Osteocyte (in vitro differentiated cells): ENCODE measurements around the gene CYP3A4. TPM values are rescaled to one million over a fixed set of nuclear protein-coding genes. Genes with fewer than 3 reads are reported as not detected.
"Not testable (repeated sequence)": the region's sequence is repeated elsewhere in the genome, so short reads cannot be mapped to it uniquely, and the experiment has no call there.

ENCODE experiments used
- DNase-seq: peaks from one replicate; pipeline ENCODE4 v3.0.0; 2021; ENCODE audit warnings: mixed read lengths; ENCODE audit not compliant: unreplicated experiment; ENCODE audit errors: extremely low spot score
- H3K27ac Mint-ChIP-seq: one replicate; pipeline ENCODE4 v1.8.0; 2021; ENCODE audit warnings: mild to moderate bottlenecking, mixed read lengths; ENCODE audit not compliant: unreplicated experiment
- H3K27me3 Mint-ChIP-seq: one replicate; pipeline ENCODE4 v1.8.0; 2021; ENCODE audit warnings: mixed read lengths; ENCODE audit not compliant: unreplicated experiment
- H3K36me3 Mint-ChIP-seq: one replicate; pipeline ENCODE4 v1.8.0; 2021; ENCODE audit warnings: mixed read lengths; ENCODE audit not compliant: unreplicated experiment
- H3K4me1 Mint-ChIP-seq: one replicate; pipeline ENCODE4 v1.8.0; 2021; ENCODE audit warnings: mixed read lengths; ENCODE audit not compliant: unreplicated experiment
- H3K4me3 Mint-ChIP-seq: one replicate; pipeline ENCODE4 v1.8.0; 2021; ENCODE audit warnings: mild to moderate bottlenecking, moderate library complexity, mixed read lengths; ENCODE audit not compliant: unreplicated experiment
- H3K9me3 Mint-ChIP-seq: one replicate; pipeline ENCODE4 v1.8.0; 2021; ENCODE audit warnings: mixed read lengths; ENCODE audit not compliant: unreplicated experiment
- CTCF ChIP-seq: fragments of 200-600 bp; sonication (generic); IDR thresholded peaks from 2 replicates; pipeline ENCODE4 v1.5.0; 2021; ENCODE audit warnings: antibody characterized with exemption, mild to moderate bottlenecking, moderate library complexity
- total RNA-seq: library from RNA; stranded (reverse); gene quantifications from 2 replicates; pipeline ENCODE4 v1.2.1, GENCODE V29; 2021

The CYP3A4 gene
- total RNA-seq, 1 donor from 2014 or later = not detected

DNA sequence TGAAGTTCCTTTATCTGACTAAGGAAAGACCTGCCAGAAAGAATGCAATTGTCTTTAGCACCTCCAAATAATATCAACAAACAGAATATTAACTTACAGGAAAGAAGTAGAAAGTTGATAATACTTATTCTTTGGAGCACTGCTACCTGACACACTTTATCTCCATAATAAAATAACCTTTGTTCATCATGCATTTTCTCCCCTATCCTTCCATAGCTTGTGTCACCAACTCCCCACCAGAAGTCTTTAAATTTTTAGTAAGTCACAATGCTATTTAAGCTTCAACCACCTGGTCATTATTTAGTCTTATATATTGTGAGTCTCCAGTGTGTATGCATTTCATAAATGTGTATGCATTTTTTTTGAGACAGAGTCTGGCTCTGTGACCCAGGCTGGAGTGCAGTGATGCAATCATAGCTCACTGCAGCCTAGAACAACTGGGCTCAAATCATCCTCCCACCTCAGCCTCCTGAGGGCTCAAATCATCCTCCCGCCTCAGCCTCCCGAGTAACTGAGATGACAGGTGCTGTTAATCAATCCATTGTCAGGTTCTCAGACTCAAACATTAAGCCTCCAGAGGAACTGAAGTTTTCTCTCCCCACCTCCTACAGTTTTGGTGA, 36.5 kb upstream of the CYP3A4 start:
- peaks cover 13% of the 10 kb centered on the region for H3K27me3 Mint-ChIP-seq
- TF ChIP-seq CTCF = no peak
- H3K27ac Mint-ChIP-seq = no peak overlapping the region
- no peaks in the 10 kb centered on the region for H3K9me3 Mint-ChIP-seq
- no peaks in the 10 kb centered on the region for H3K4me1 Mint-ChIP-seq
- DNase-seq = peak; percentile 17
- H3K4me3 Mint-ChIP-seq = no peak overlapping the region
- no peaks in the 10 kb centered on the region for H3K36me3 Mint-ChIP-seq

- Mint-ChIP-seq H3K4me3 (no peak overlapping the region), H3K9me3 (peaks cover 19% of the 10 kb centered on the region), H3K27ac (no peak overlapping the region), H3K36me3 (no peaks in the 10 kb centered on the region), H3K4me1 (no peaks in the 10 kb centered on the region), H3K27me3 (peaks cover 1% of the 10 kb centered on the region)
- DNase-seq = no peak
- no peak for TF ChIP-seq CTCF
These were observed 24.8 kb upstream of the CYP3A4 start for GRCh38 chr7:99808766-99809165.

DNA sequence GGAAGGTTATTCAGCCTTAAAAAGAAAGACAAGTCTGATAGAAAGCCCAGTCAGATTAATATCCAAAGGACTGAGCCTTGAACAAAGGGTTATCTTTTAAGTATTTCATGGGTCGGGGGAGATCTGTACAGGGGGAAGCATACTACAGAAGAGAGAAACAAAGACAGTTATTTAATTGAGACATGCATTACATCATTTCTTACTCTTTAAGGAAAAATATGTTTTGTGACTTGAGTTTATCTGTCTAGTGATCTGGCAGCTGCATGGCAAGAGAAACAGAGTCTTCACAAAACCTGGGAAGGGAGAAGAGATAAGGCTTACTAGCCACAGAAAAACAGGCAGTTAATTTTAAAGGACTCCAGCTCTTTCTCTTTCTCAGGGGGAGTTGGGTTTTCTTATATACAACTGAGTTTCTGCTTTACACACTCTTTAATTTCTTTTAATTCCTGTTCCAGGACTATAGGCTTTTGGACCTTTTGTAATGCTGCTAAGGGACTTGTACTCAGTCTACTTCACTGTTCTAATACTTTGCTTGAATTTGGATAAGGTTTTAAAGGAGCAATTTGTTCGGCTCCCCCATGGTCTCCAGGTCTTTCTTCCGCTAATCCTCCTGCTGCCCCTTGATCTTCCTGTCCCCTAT, 23.0 kb upstream of the CYP3A4 start:
- Mint-ChIP-seq H3K9me3 (peaks cover 19% of the 10 kb centered on the region), H3K27me3 (peaks cover 3% of the 10 kb centered on the region)

GRCh38 chr7:99805641-99806040, 21.7 kb upstream of the CYP3A4 start:
- no peaks in the 10 kb centered on the region for H3K36me3 Mint-ChIP-seq
- TF ChIP-seq CTCF = no peak
- H3K4me3 Mint-ChIP-seq = no peak overlapping the region
- H3K4me1 Mint-ChIP-seq = no peaks in the 10 kb centered on the region
- H3K9me3 Mint-ChIP-seq = peaks cover 19% of the 10 kb centered on the region
- no peak overlapping the region for H3K27ac Mint-ChIP-seq
- peaks cover 11% of the 10 kb centered on the region for H3K27me3 Mint-ChIP-seq
- DNase-seq = no peak

More for the DNA sequence above, 23.0 kb upstream of the CYP3A4 start:
- Mint-ChIP-seq H3K27ac (no peak overlapping the region), H3K4me1 (no peaks in the 10 kb centered on the region), H3K4me3 (no peak overlapping the region), H3K36me3 (no peaks in the 10 kb centered on the region)
- DNase-seq = no peak
- no peak for TF ChIP-seq CTCF

DNA sequence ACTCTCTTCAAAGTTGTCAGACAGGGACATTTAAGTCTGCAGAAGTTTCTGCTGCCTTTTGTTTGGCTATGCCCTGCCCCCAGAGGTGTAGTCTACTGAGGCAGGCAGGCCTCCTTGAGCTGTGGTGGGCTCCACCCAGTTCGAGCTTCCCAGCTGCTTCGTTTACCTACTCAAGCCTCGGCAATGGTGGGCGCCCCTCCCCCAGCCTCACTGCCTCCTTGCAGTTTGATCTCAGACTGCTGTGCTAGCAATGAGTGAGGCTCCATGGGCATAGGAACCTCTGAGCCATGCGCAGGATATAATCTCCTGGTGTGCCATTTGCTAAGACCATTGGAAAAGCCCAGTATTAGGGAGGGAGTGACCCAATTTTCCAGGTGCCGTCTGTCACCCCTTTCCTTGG, 19.1 kb upstream of the CYP3A4 start:
- DNase-seq = peak; percentile 56
- H3K4me3 Mint-ChIP-seq, H3K27ac Mint-ChIP-seq, H3K36me3 Mint-ChIP-seq, H3K4me1 Mint-ChIP-seq: not testable (repeated sequence)
- Mint-ChIP-seq H3K9me3 (peaks cover 19% of the 10 kb centered on the region), H3K27me3 (peaks cover 15% of the 10 kb centered on the region)

GRCh38 chr7:99801407-99801806, 17.4 kb upstream of the CYP3A4 start:
- peaks cover 19% of the 10 kb centered on the region for H3K9me3 Mint-ChIP-seq
- H3K27me3 Mint-ChIP-seq = peaks cover 14% of the 10 kb centered on the region
- DNase-seq, H3K36me3 Mint-ChIP-seq, H3K4me3 Mint-ChIP-seq, H3K4me1 Mint-ChIP-seq, H3K27ac Mint-ChIP-seq: not testable (repeated sequence)
